Mesendoderm (in vitro differentiated cells): ENCODE measurements around the gene ROM1.
A peak's percentile ranks its signal among the peaks of the same experiment; 100 is the strongest.

Source experiments
- DNase-seq: peaks from one replicate; pipeline ENCODE4 v3.0.0; 2013
- H2AK5ac ChIP-seq: 2 replicates; pipeline ENCODE4 v1.6.1; 2013; ENCODE audit warnings: low read length, inconsistent platforms
- H2BK120ac ChIP-seq: 2 replicates; pipeline ENCODE4 v1.6.1; 2013; ENCODE audit warnings: low read depth, mild to moderate bottlenecking, low read length, moderate library complexity, mixed read lengths
- H2BK15ac ChIP-seq: replicated peaks from 2 replicates; pipeline ENCODE4 v1.6.1; 2013; ENCODE audit warnings: low read depth, mild to moderate bottlenecking, moderate library complexity
- H2BK5ac ChIP-seq: 2 replicates; pipeline ENCODE4 v1.6.1; 2013; ENCODE audit warnings: low read length, inconsistent platforms
- H3K18ac ChIP-seq: 2 replicates; pipeline ENCODE4 v1.6.1; 2013; ENCODE audit warnings: mild to moderate bottlenecking, low read length, mixed read lengths
- H3K23ac ChIP-seq: one replicate; pipeline ENCODE4 v1.6.1; 2013; ENCODE audit warnings: low read length
- H3K27ac ChIP-seq: 2 replicates; pipeline ENCODE4 v1.5.1; 2013; ENCODE audit warnings: low read depth, mild to moderate bottlenecking, inconsistent platforms, low read length, moderate library complexity
- H3K27me3 ChIP-seq: 2 replicates; pipeline ENCODE4 v1.6.1; 2013; ENCODE audit warnings: low read length, control low read depth, mild to moderate bottlenecking, inconsistent platforms; ENCODE audit not compliant: insufficient read depth, poor library complexity
- H3K36me3 ChIP-seq: 2 replicates; pipeline ENCODE4 v1.6.1; 2013; ENCODE audit warnings: low read length, inconsistent platforms; ENCODE audit not compliant: control insufficient read depth, insufficient read depth
- H3K4ac ChIP-seq: one replicate; pipeline ENCODE4 v1.6.1; 2013; ENCODE audit warnings: low read depth, mild to moderate bottlenecking, low read length, moderate library complexity
- H3K4me1 ChIP-seq: 2 replicates; pipeline ENCODE4 v1.6.1; 2013; ENCODE audit warnings: low read depth, low read length, inconsistent platforms; ENCODE audit not compliant: control insufficient read depth
- H3K4me2 ChIP-seq: 2 replicates; pipeline ENCODE4 v1.6.1; 2013; ENCODE audit warnings: low read length
- H3K4me3 ChIP-seq: 2 replicates; pipeline ENCODE4 v1.5.1; 2013; ENCODE audit warnings: mild to moderate bottlenecking, low read length
- H3K56ac ChIP-seq: one replicate; pipeline ENCODE4 v1.6.1; 2013; ENCODE audit warnings: low read length
- H3K79me1 ChIP-seq: 2 replicates; pipeline ENCODE4 v1.6.1; 2013; ENCODE audit warnings: low read length, inconsistent platforms
- H3K79me2 ChIP-seq: 2 replicates; pipeline ENCODE4 v1.6.1; 2013; ENCODE audit warnings: mild to moderate bottlenecking, low read length; ENCODE audit not compliant: control insufficient read depth, insufficient read depth
- H3K9ac ChIP-seq: 2 replicates; pipeline ENCODE4 v1.6.1; 2013; ENCODE audit warnings: low read length, inconsistent platforms
- H4K5ac ChIP-seq: one replicate; pipeline ENCODE4 v1.6.1; 2013; ENCODE audit warnings: low read length
- H4K8ac ChIP-seq: one replicate; pipeline ENCODE4 v1.6.1; 2013; ENCODE audit warnings: low read depth, mild to moderate bottlenecking, control low read depth, low read length, moderate library complexity
- WGBS: extraction: QIAGEN DNeasy Blood & Tissue Kit; methylation state at CpG from one replicate; pipeline ENCODE4 v1.1.7; 2013; ENCODE audit warnings: low lambda C conversion rate, missing lambda C conversion rate; ENCODE audit not compliant: insufficient coverage; ENCODE audit errors: extremely low coverage; 5-methylcytosine and 5-hydroxymethylcytosine counted together

Gene ROM1

GRCh38 chr11:62644220-62644619, 31.2 kb downstream of the ROM1 start:
- Histone ChIP-seq H2BK5ac (no peak overlapping the region), H3K36me3 (peaks cover 6% of the 10 kb centered on the region), H3K27me3 (no peaks in the 10 kb centered on the region), H4K8ac (no peak overlapping the region), H2BK120ac (no peak overlapping the region), H3K56ac (no peak overlapping the region), H3K4ac (no peak overlapping the region), H2AK5ac (no peak overlapping the region), H3K23ac (no peak overlapping the region), H4K5ac (no peak overlapping the region), H3K79me2 (peaks cover 26% of the 10 kb centered on the region), H3K18ac (no peak overlapping the region), H2BK15ac (no peak overlapping the region), H3K4me2 (no peak overlapping the region), H3K79me1 (peaks cover 18% of the 10 kb centered on the region), H3K9ac (no peak overlapping the region), H3K4me3 (no peak overlapping the region), H3K27ac (no peak overlapping the region), H3K4me1 (no peaks in the 10 kb centered on the region)
- no peak for DNase-seq
- WGBS, result no CpG with 5 or more reads among the region's 8 CpGs

GRCh38 chr11:62645671-62645945, 32.6 kb downstream of the ROM1 start:
- Histone ChIP-seq H3K18ac (no peak overlapping the region), H3K4me1 (no peaks in the 10 kb centered on the region), H3K4me3 (peak overlapping the region; percentile 96), H2BK120ac (no peak overlapping the region), H3K9ac (peak overlapping the region; percentile 99), H2AK5ac (peak overlapping the region; percentile 87), H3K4ac (peak overlapping the region; percentile 99), H3K79me2 (peaks cover 26% of the 10 kb centered on the region), H3K27me3 (no peaks in the 10 kb centered on the region), H3K56ac (peak overlapping the region; percentile 98), H2BK5ac (no peak overlapping the region), H3K27ac (peak overlapping the region; percentile 90), H3K79me1 (peaks cover 17% of the 10 kb centered on the region), H3K36me3 (peaks cover 10% of the 10 kb centered on the region), H3K23ac (peak overlapping the region; percentile 48), H2BK15ac (no peak overlapping the region), H4K5ac (no peak overlapping the region), H3K4me2 (peak overlapping the region; percentile 99), H4K8ac (no peak overlapping the region)
- no peak for DNase-seq
- no CpG with 5 or more reads among the region's 11 CpGs for WGBS

- Histone ChIP-seq H2BK15ac (no peak within 1 kb of the TSS), H3K56ac (peak within 1 kb of the TSS; percentile 98), H3K4me1 (no peaks in the 10 kb centered on the region), H2BK120ac (peak within 1 kb of the TSS; percentile 0), H3K4ac (peak within 1 kb of the TSS; percentile 99), H3K79me1 (peaks cover 19% of the 10 kb centered on the region), H3K18ac (peak within 1 kb of the TSS; percentile 99), H3K27me3 (no peaks in the 10 kb centered on the region), H3K4me3 (peak within 1 kb of the TSS; percentile 96), H3K4me2 (peak within 1 kb of the TSS; percentile 99), H3K27ac (peak within 1 kb of the TSS; percentile 90), H3K36me3 (peaks cover 10% of the 10 kb centered on the region), H2AK5ac (peak within 1 kb of the TSS; percentile 87), H3K9ac (peak within 1 kb of the TSS; percentile 99), H3K79me2 (peaks cover 25% of the 10 kb centered on the region), H2BK5ac (peak within 1 kb of the TSS; percentile 67), H3K23ac (peak within 1 kb of the TSS; percentile 48), H4K8ac (peak within 1 kb of the TSS; percentile 94), H4K5ac (peak within 1 kb of the TSS; percentile 71)
- no CpG with 5 or more reads among the region's 73 CpGs for WGBS
- peak; percentile 99 for DNase-seq
Measured at GRCh38 chr11:62645946-62646824, 33.1 kb downstream of the ROM1 start, which contains the start of gene GANAB. Gene GANAB (minus strand): TSS chr11:62646613. CDS start chr11:62646599, 14 bp downstream.

GRCh38 chr11:62646825-62647608, 34.0 kb downstream of the ROM1 start:
- Histone ChIP-seq H3K4ac (no peak overlapping the region), H3K4me2 (no peak overlapping the region), H3K36me3 (peaks cover 10% of the 10 kb centered on the region), H3K27me3 (no peaks in the 10 kb centered on the region), H3K23ac (no peak overlapping the region), H3K27ac (no peak overlapping the region), H3K9ac (peak overlapping the region; percentile 4), H3K18ac (no peak overlapping the region), H2BK15ac (no peak overlapping the region), H2BK120ac (no peak overlapping the region), H3K56ac (peak overlapping the region; percentile 56), H3K79me1 (peaks cover 21% of the 10 kb centered on the region), H2AK5ac (no peak overlapping the region), H3K4me3 (no peak overlapping the region), H3K4me1 (no peaks in the 10 kb centered on the region), H4K5ac (no peak overlapping the region), H4K8ac (no peak overlapping the region), H3K79me2 (peaks cover 28% of the 10 kb centered on the region), H2BK5ac (no peak overlapping the region)
- DNase-seq, result no peak
- WGBS, result no CpG with 5 or more reads among the region's 32 CpGs

- H2BK5ac ChIP-seq, result no peak overlapping the region
- peaks cover 10% of the 10 kb centered on the region for H3K36me3 ChIP-seq
- no peak overlapping the region for H3K4me2 ChIP-seq
- H3K18ac ChIP-seq, result no peak overlapping the region
- no peak overlapping the region for H3K27ac ChIP-seq
- no peak overlapping the region for H2BK120ac ChIP-seq
- peaks cover 3% of the 10 kb centered on the region for H3K27me3 ChIP-seq
- H3K56ac ChIP-seq, result peak overlapping the region; percentile 56
- no CpG with 5 or more reads among the region's 6 CpGs for WGBS
- no peak overlapping the region for H3K23ac ChIP-seq
- no peak overlapping the region for H2BK15ac ChIP-seq
- H3K79me1 ChIP-seq, result peaks cover 25% of the 10 kb centered on the region
- H4K5ac ChIP-seq, result no peak overlapping the region
- no peak overlapping the region for H2AK5ac ChIP-seq
- H3K9ac ChIP-seq, result no peak overlapping the region
- H3K79me2 ChIP-seq, result peaks cover 30% of the 10 kb centered on the region
- H4K8ac ChIP-seq, result no peak overlapping the region
- H3K4me3 ChIP-seq, result no peak overlapping the region
- H3K4ac ChIP-seq, result no peak overlapping the region
- peaks cover 2% of the 10 kb centered on the region for H3K4me1 ChIP-seq
- no peak for DNase-seq
Measured at GRCh38 chr11:62647609-62648005, 34.5 kb downstream of the ROM1 start.
